HCT116 (cell line): Measurements from ENCODE around the gene AKAP9. TPM values are rescaled to one million over a fixed set of nuclear protein-coding genes. Genes with fewer than 3 reads are reported as not detected.

ENCODE experiments used
- ATAC-seq: fragments of 200-7000 bp; cut with Tn5 transposase; 2 replicates; pipeline ENCODE4 v1.9.1; 2020; ENCODE audit warnings: mild to moderate bottlenecking, moderate library complexity
- BruUV-seq: library from RNA; stranded (reverse); fragments of 400-500 nt; replicated peaks from 2 replicates; lab custom pipeline; 2021; lab: Mats Ljungman, UMichigan
- CTCF ChIA-PET: fragments of 300-600 bp; sonication (Branson Sonifier 250); formaldehyde crosslinking; loops from one replicate; lab custom pipeline; 2021; ENCODE audit warnings: antibody characterized with exemption; lab: Charles Lee
- POLR2A ChIA-PET: fragments of 300-600, 350-600 bp; sonication (Branson Sonifier 250); formaldehyde crosslinking; loops from one replicate; lab custom pipeline; 2021; ENCODE audit warnings: antibody characterized with exemption; lab: Charles Lee
- RAD21 ChIA-PET, 2 experiments: fragments of 300-600 bp; sonication (Branson Sonifier 250); formaldehyde crosslinking; loops; one replicate each; lab custom pipeline; 2023; ENCODE audit warnings: low total read pairs in 2 of 2; ENCODE audit not compliant: uncharacterized antibody in 2 of 2, unreplicated experiment in 2 of 2, low non-redundant PET in 1 of 2; lab: Charles Lee
- DNase-seq: peaks from one replicate; pipeline ENCODE4 v3.0.0-alpha.2; 2010; ENCODE audit warnings: low read depth, low spot score
- H2AFZ ChIP-seq: fragments of 200-600 bp; shearing (Covaris generic), sonication (generic); 2 replicates; pipeline ENCODE4 v1.6.1; 2017; ENCODE audit warnings: low read depth, mixed run types, mixed read lengths, antibody characterized with exemption, low read length; ENCODE audit not compliant: poor library complexity, severe bottlenecking
- H3K27ac ChIP-seq: 2 replicates; pipeline ENCODE4 v1.5.1; 2012; ENCODE audit warnings: low read depth, low read length
- H3K27me3 ChIP-seq: fragments of 200-600 bp; sonication (generic); 2 replicates; pipeline ENCODE4 v1.6.1; 2016; ENCODE audit warnings: mixed run types, low read length, mixed read lengths; ENCODE audit not compliant: insufficient read depth
- H3K36me3 ChIP-seq, 2 experiments: fragments of 200-500 bp in 1 of 2; fragments of 200-600 bp in 1 of 2; sonication (Bioruptor generic) in 1 of 2; sonication (generic) in 1 of 2; 2 replicates each; pipeline versions ENCODE4 v1.5.1 to v1.6.1; 2014 to 2016; ENCODE audit warnings: low read length in 2 of 2, inconsistent platforms in 1 of 2, mixed read lengths in 1 of 2, mixed run types in 1 of 2; ENCODE audit not compliant: insufficient read depth in 2 of 2, control insufficient read depth in 1 of 2
- H3K4me1 ChIP-seq, 2 experiments: fragments of 200-600 bp in 1 of 2; sonication (generic) in 1 of 2; 2 replicates each; pipeline versions ENCODE4 v1.5.1 to v1.6.1; 2012 to 2017; ENCODE audit warnings: low read length in 2 of 2, inconsistent platforms in 1 of 2, mild to moderate bottlenecking in 1 of 2, mixed read lengths in 1 of 2, mixed run types in 1 of 2, moderate library complexity in 1 of 2; ENCODE audit not compliant: insufficient read depth in 2 of 2, control insufficient read depth in 1 of 2
- H3K4me2 ChIP-seq: fragments of 200-600 bp; sonication (generic); 2 replicates; pipeline ENCODE4 v1.6.1; 2017; ENCODE audit warnings: mixed run types, low read length, mixed read lengths
- H3K4me3 ChIP-seq, 2 experiments: fragments of 200-600 bp in 1 of 2; sonication (generic) in 1 of 2; replicated peaks in 1 of 2; 2 replicates each; pipeline ENCODE4 v1.5.1; 2011 to 2016; ENCODE audit warnings: low read length in 2 of 2, control low read depth in 1 of 2, low read depth in 1 of 2, mild to moderate bottlenecking in 1 of 2, mixed read lengths in 1 of 2, mixed run types in 1 of 2
- H3K79me2 ChIP-seq: fragments of 200-600 bp; sonication (generic); 2 replicates; pipeline ENCODE4 v1.6.1; 2017; ENCODE audit warnings: mild to moderate bottlenecking, mixed run types, low read length, moderate library complexity, mixed read lengths; ENCODE audit not compliant: insufficient read depth
- H3K9ac ChIP-seq: fragments of 200-600 bp; sonication (generic); 2 replicates; pipeline ENCODE4 v1.6.1; 2016; ENCODE audit warnings: low read length, mixed read lengths
- H3K9me2 ChIP-seq: fragments of 200-600 bp; sonication (generic), shearing (Covaris generic); 2 replicates; pipeline ENCODE4 v1.6.1; 2017; ENCODE audit warnings: mixed run types, mild to moderate bottlenecking, moderate library complexity; ENCODE audit not compliant: insufficient read depth
- H3K9me3 ChIP-seq, 2 experiments: fragments of 200-500 bp in 1 of 2; fragments of 200-600 bp in 1 of 2; sonication (Bioruptor generic) in 1 of 2; sonication (generic) in 1 of 2; 2 replicates each; pipeline ENCODE4 v1.6.1; 2014 to 2017; ENCODE audit warnings: low read length in 2 of 2, mixed read lengths in 2 of 2, inconsistent platforms in 1 of 2, low read depth in 1 of 2, mild to moderate bottlenecking in 1 of 2, mixed run types in 1 of 2, moderate library complexity in 1 of 2; ENCODE audit not compliant: control insufficient read depth in 1 of 2, insufficient read depth in 1 of 2
- H4K20me1 ChIP-seq: fragments of 200-600 bp; sonication (generic), shearing (Covaris generic); 2 replicates; pipeline ENCODE4 v1.6.1; 2017; ENCODE audit warnings: mixed run types, mild to moderate bottlenecking, moderate library complexity; ENCODE audit not compliant: insufficient read depth
- CBX3 ChIP-seq: IDR thresholded peaks from 2 replicates; pipeline ENCODE4 v1.6.1; 2012; ENCODE audit warnings: low read depth
- CEBPB ChIP-seq: IDR thresholded peaks from 2 replicates; pipeline ENCODE4 v1.6.1; 2012; ENCODE audit warnings: low read depth
- EGR1 ChIP-seq: IDR thresholded peaks from 2 replicates; pipeline ENCODE4 v1.6.1; 2012; ENCODE audit warnings: low read depth
- ELF1 ChIP-seq: IDR thresholded peaks from 2 replicates; pipeline ENCODE4 v1.6.1; 2012; ENCODE audit warnings: low read depth, borderline replicate concordance
- EZH2 ChIP-seq: fragments of 200-600 bp; sonication (generic); IDR thresholded peaks from 2 replicates; pipeline ENCODE4 v1.6.1; 2017; ENCODE audit warnings: antibody characterized with exemption, mixed run types
- POLR2A ChIP-seq: IDR thresholded peaks from 2 replicates; pipeline ENCODE4 v1.7.0; 2011; ENCODE audit warnings: borderline replicate concordance; ENCODE audit not compliant: insufficient read depth, insufficient read length; ENCODE audit errors: extremely low read depth
- POLR2AphosphoS5 ChIP-seq: IDR thresholded peaks from 2 replicates; pipeline ENCODE4 v1.6.1; 2011; ENCODE audit warnings: mild to moderate bottlenecking, low read depth, low read length, moderate library complexity
- RAD21 ChIP-seq: IDR thresholded peaks from 2 replicates; pipeline ENCODE4 v1.6.1; 2012; ENCODE audit warnings: low read depth, mild to moderate bottlenecking
- SP1 ChIP-seq: IDR thresholded peaks from 2 replicates; pipeline ENCODE4 v1.6.1; 2012; ENCODE audit warnings: low read depth
- TCF7L2 ChIP-seq: IDR thresholded peaks from 2 replicates; pipeline ENCODE4 v1.7.0; 2011; ENCODE audit warnings: borderline replicate concordance, inconsistent platforms; ENCODE audit not compliant: insufficient read depth, insufficient read length; ENCODE audit errors: extremely low read depth
- ZFX ChIP-seq: fragments of 450-650 bp; IDR thresholded peaks from 2 replicates; pipeline ENCODE4 v1.6.1; 2017
- ZNF274 ChIP-seq: fragments of 200-500 bp; sonication (Bioruptor generic); IDR thresholded peaks from 2 replicates; pipeline ENCODE4 v1.6.1; 2014; ENCODE audit warnings: mild to moderate bottlenecking, low read depth, low read length, inconsistent platforms
- intact Hi-C: fragments of 100-400 bp; cut with micrococcal nuclease; formaldehyde crosslinking; loops from 2 replicates; pipeline ENCODE4 v1.10.0; 2022
- total RNA-seq: library from RNA; stranded (reverse); gene quantifications from one replicate; pipeline ENCODE4 v1.2.1, GENCODE V29; 2021; ENCODE audit not compliant: unreplicated experiment
- TF ChIP-seq, protein P1 (sequence below): IDR thresholded peaks from 2 replicates; pipeline ENCODE4 v1.6.1; 2011; ENCODE audit warnings: mild to moderate bottlenecking, low read length, moderate library complexity; ENCODE audit not compliant: insufficient replicate concordance; ENCODE audit errors: extremely low read depth
- TF ChIP-seq, protein P2 (sequence below): IDR thresholded peaks from 2 replicates; pipeline ENCODE4 v1.6.1; 2012
- TF ChIP-seq, protein P3 (sequence below): IDR thresholded peaks from 2 replicates; pipeline ENCODE4 v1.6.1; 2012; ENCODE audit warnings: low read depth

AKAP9 gene
- total RNA-seq, 1 experiment from 2014 or later, result 32.6 TPM

DNA sequence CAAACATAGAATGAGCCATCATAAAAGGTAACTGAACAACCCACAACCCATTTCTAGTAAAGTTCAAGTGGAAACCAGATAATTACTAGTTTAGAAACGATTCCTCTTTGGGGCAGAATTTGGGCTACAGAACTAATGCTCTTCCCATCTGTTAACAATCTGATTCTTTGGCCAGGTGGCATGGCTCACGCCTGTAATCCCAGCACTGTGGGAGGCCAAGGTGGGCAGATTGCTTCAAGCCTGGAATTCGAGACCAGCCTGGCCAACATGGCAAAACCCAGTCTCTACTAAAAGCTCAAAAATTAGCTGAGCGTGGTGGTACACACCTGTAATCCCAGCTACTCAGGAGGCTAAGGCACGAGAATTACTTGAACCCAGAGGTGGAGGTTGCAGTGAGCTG is 175.2 kb downstream of the AKAP9 start:
- Histone ChIP-seq H3K79me2 (peaks cover 49% of the 10 kb centered on the region), H3K36me3 (peaks cover 9 to 24% of the 10 kb centered on the region in 2 experiments; a peak in 2 of 4 replicates), H3K4me1 (no peaks in the 10 kb centered on the region), H3K9me3 (no peaks in the 10 kb centered on the region), H4K20me1 (peaks cover 8% of the 10 kb centered on the region), H3K9ac (no peak overlapping the region), H3K27ac (no peak overlapping the region), H3K4me2 (no peak overlapping the region), H3K27me3 (no peaks in the 10 kb centered on the region), H2AFZ (no peak overlapping the region), H3K9me2 (no peaks in the 10 kb centered on the region), H3K4me3 (no peak overlapping the region)
- POLR2A ChIA-PET, result no interaction called here
- intact Hi-C loops, result no loop called here
- TF ChIP-seq CBX3 (no peak), EZH2 (no peak), ZFX (no peak), CEBPB (no peak), RAD21 (no peak), ZNF274 (no peak), SP1 (no peak), POLR2A (no peak), EGR1 (no peak), ELF1 (no peak), POLR2AphosphoS5 (no peak), TCF7L2 (no peak)
- TF ChIP-seq, protein P1, sequence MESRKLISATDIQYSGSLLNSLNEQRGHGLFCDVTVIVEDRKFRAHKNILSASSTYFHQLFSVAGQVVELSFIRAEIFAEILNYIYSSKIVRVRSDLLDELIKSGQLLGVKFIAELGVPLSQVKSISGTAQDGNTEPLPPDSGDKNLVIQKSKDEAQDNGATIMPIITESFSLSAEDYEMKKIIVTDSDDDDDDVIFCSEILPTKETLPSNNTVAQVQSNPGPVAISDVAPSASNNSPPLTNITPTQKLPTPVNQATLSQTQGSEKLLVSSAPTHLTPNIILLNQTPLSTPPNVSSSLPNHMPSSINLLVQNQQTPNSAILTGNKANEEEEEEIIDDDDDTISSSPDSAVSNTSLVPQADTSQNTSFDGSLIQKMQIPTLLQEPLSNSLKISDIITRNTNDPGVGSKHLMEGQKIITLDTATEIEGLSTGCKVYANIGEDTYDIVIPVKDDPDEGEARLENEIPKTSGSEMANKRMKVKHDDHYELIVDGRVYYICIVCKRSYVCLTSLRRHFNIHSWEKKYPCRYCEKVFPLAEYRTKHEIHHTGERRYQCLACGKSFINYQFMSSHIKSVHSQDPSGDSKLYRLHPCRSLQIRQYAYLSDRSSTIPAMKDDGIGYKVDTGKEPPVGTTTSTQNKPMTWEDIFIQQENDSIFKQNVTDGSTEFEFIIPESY, result no peak
- TF ChIP-seq, protein P2, sequence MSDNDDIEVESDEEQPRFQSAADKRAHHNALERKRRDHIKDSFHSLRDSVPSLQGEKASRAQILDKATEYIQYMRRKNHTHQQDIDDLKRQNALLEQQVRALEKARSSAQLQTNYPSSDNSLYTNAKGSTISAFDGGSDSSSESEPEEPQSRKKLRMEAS, result no peak
- TF ChIP-seq, protein P3, sequence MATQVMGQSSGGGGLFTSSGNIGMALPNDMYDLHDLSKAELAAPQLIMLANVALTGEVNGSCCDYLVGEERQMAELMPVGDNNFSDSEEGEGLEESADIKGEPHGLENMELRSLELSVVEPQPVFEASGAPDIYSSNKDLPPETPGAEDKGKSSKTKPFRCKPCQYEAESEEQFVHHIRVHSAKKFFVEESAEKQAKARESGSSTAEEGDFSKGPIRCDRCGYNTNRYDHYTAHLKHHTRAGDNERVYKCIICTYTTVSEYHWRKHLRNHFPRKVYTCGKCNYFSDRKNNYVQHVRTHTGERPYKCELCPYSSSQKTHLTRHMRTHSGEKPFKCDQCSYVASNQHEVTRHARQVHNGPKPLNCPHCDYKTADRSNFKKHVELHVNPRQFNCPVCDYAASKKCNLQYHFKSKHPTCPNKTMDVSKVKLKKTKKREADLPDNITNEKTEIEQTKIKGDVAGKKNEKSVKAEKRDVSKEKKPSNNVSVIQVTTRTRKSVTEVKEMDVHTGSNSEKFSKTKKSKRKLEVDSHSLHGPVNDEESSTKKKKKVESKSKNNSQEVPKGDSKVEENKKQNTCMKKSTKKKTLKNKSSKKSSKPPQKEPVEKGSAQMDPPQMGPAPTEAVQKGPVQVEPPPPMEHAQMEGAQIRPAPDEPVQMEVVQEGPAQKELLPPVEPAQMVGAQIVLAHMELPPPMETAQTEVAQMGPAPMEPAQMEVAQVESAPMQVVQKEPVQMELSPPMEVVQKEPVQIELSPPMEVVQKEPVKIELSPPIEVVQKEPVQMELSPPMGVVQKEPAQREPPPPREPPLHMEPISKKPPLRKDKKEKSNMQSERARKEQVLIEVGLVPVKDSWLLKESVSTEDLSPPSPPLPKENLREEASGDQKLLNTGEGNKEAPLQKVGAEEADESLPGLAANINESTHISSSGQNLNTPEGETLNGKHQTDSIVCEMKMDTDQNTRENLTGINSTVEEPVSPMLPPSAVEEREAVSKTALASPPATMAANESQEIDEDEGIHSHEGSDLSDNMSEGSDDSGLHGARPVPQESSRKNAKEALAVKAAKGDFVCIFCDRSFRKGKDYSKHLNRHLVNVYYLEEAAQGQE, result no peak
- DNase-seq (no peak), ATAC-seq (no peak)
- CTCF ChIA-PET, result no interaction called here
- RAD21 ChIA-PET, result no interaction called here
- BruUV-seq, result no TSS peak
